GM12872 (cell line): ENCODE measurements around the gene SKIC8.

Source experiments
- CTCF ChIP-seq: IDR thresholded peaks from 3 replicates; pipeline ENCODE4 v1.5.1; 2011; ENCODE audit warnings: low read depth, mild to moderate bottlenecking, low read length, moderate library complexity; ENCODE audit not compliant: insufficient read depth

SKIC8 gene

GRCh38 chr15:78340231-78341056 is 41.0 kb upstream of the SKIC8 start, which contains the start of gene CRABP1:
Gene CRABP1 (plus strand): TSS chr15:78340353. CDS start chr15:78340429, 76 bp downstream.
- no peak for TF ChIP-seq CTCF

- no peak for TF ChIP-seq CTCF
Observed at GRCh38 chr15:78339559-78339958, 40.1 kb upstream of the SKIC8 start.

- TF ChIP-seq CTCF, result no peak
Observed at GRCh38 chr15:78338781-78339180, 39.4 kb upstream of the SKIC8 start.

- TF ChIP-seq CTCF, result no peak
Observed at GRCh38 chr15:78335985-78336384, 36.6 kb upstream of the SKIC8 start.

GRCh38 chr15:78334845-78335244 is 35.4 kb upstream of the SKIC8 start:
- TF ChIP-seq CTCF, result no peak

- no peak for TF ChIP-seq CTCF
Observed at GRCh38 chr15:78329625-78330024, 30.2 kb upstream of the SKIC8 start.

- no peak for TF ChIP-seq CTCF
Observed at GRCh38 chr15:78327466-78327865, 28.1 kb upstream of the SKIC8 start.
